Measurements from ENCODE around the gene PPP2CA.

Gene PPP2CA

DNA sequence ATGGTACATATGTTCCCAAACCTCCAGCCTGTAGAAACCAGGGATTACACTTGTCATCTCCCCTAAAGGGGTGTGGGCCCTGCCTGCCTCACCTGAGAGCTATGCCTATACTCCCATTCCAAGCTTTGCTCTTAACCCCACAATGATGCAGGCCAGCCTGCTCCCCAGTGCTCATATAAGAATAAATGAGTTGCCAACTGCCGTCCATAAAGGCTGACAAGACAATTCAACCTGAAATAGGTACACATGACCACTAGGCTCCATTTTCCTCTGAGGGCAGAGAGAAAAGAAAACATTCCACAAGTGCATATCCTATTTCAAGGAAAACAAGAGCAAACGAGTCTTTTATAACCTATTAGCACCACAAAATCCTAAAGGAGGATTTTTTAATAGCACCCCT lies 77.6 kb downstream of the PPP2CA start:
- DNase-seq (ENCODE audit: low read depth) = no peak

DNA sequence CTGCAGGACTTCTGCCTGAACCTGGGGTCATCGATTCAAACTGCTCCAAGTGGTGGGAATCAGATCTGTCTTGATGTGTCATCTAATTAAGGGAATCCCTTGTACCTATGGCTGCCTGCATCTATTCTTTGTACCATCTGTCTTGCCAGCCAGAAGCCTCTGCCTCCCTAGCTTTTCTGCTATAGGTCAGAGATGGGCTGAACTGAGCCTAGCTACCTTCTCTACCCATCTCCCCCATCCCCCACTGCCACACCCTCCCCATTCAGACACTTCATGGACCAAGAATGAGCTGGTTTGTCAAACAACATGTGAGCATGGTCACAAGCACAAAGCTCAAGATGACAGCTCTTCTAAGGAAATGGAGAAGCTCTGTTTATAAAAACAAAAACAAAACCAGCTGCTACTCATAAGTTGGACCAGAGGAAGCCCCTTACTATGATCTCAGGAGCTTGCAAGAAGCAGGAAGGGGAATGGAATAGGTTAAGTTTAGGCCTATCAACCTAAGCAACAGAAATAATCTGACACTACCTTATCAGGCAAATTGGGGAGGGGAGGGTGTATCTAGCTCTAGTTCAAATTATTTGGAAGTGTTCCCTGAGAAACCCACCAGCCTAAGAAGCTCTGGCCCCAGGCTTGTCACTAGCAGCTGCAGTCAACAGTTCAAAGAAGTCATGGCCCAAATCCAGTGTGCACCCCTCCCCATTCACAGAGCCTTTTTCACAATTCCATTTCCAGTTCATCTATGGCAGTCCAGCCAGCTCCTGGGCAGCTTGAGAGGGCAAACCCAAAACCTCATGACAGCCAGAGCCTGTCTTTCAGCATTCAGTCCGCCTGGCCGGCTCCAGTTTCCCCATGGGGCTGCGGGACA lies 79.0 kb downstream of the PPP2CA start:
- DNase-seq (ENCODE audit: low read depth) = no peak

DNA sequence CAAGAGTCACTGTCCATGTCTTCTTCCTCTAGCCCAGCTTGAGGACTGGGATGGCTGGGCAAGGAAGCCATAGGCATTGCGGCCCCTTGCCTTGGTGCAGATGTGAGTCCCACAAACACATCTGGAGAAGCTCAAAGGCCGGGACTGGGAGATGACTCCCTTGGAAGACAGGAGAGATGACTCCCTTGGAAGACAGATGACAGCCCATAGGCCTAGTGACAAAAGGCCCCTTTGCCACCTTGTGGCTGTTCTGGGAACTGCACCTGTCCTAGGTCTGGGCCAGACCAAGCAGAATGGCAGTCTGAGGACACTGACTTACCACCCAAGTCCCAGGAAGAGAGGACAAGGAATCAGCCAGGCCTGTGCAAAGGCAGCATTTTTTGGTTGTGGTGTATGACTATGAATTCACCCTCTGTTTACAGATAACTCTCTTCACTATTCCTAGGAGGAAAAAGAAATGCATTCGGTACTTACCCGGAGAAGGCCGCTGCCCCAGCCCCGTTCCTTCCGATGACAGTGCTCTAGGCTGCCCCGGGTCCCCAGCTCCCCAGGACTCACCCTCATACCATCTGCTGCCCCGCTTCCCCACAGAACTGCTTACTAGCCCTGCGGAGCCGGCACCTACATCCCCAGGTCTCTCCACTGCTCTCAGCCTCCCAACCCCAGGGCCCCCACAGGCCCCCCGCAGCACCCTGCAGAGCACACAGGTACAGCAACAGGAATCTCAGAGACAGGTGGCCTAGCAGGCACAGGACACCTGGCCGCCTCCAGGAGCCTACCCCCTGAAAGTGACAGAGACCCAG lies 79.9 kb downstream of the PPP2CA start:
- DNase-seq (ENCODE audit: low read depth) = peak; percentile 78

DNA sequence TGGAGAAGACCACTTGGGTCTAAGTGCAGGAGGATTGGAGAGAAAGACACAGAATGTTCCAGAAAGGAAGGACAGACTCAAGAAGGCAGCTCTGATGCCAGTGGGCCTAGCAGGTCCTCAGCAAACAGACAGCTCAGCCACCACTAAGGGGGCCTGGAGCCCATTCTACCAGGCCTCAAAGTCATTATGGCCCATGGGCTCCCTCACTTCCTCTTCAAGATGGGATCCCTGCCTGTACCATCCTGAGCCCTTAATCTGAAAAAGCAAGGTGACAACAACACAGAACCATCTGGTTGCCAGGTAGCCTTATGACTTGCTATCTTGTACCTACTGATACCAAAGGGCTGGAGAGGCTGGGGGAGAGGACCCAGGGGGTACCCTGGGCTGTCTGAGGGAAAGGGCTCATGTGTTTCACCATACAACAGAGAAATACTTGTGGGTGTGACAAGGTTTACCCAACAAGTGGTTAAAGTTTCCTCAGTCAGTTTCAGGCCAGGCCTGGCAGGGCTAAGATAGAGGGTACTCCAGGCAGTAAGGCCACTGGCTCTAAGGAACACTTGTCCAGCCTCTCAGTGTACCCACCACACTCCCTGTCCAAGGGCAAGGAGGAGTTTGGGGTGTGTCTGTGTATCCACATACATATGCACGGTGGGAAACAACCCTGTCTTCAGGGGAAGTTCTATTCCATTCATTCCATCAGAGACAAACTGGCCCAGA lies 80.7 kb downstream of the PPP2CA start:
- DNase-seq (ENCODE audit: low read depth) = no peak

Data from activated gamma-delta T cell treated with anti-CD3 and anti-CD28 coated beads, Interleukin-2, amount 50 U/mL, for 16 hours (primary cell).